Lung (tissue), 12 donors: Measurements from ENCODE around the gene ZBTB44. TPM values are rescaled to one million over a fixed set of nuclear protein-coding genes. Genes with fewer than 3 reads are reported as not detected.

Experiments
- ATAC-seq: fragments of 200-7000 bp; cut with Tn5 transposase; one replicate; pipeline ENCODE4 v1.9.1; 2020; ENCODE audit warnings: moderate number of reproducible peaks; ENCODE audit not compliant: insufficient read depth, low FRiP score
- DNase-seq, 3 donors: peaks; one replicate each; pipeline ENCODE4 v3.0.0-alpha.2; 2013 to 2017
- H3K27ac ChIP-seq, 2 donors: one replicate each; pipeline ENCODE4 v1.5.1; 2013; ENCODE audit warnings: mild to moderate bottlenecking in 2 of 2, moderate library complexity in 2 of 2, control low read depth in 1 of 2, inconsistent platforms in 1 of 2, low read depth in 1 of 2, low read length in 1 of 2
- H3K27me3 ChIP-seq, 3 donors: one replicate each; pipeline ENCODE4 v1.5.1; 2013; ENCODE audit warnings: low read length in 2 of 3; ENCODE audit not compliant: control insufficient read depth in 3 of 3, insufficient read depth in 3 of 3
- H3K36me3 ChIP-seq, 4 donors: one replicate each; pipeline ENCODE4 v1.5.1; 2013; ENCODE audit warnings: low read length in 4 of 4, mild to moderate bottlenecking in 1 of 4, moderate library complexity in 1 of 4; ENCODE audit not compliant: control insufficient read depth in 4 of 4, insufficient read depth in 4 of 4
- H3K4me1 ChIP-seq, 5 donors: one replicate each; pipeline ENCODE4 v1.5.1; 2013; ENCODE audit warnings: low read length in 5 of 5, mild to moderate bottlenecking in 2 of 5, moderate library complexity in 1 of 5; ENCODE audit not compliant: control insufficient read depth in 5 of 5, insufficient read depth in 5 of 5
- H3K4me3 ChIP-seq: one replicate; pipeline ENCODE4 v1.5.1; 2013; ENCODE audit warnings: mild to moderate bottlenecking, control low read depth, moderate library complexity
- H3K9ac ChIP-seq, 2 donors: one replicate each; pipeline ENCODE4 v1.5.1; 2013; ENCODE audit warnings: low read length in 2 of 2, control low read depth in 1 of 2; ENCODE audit not compliant: insufficient read depth in 1 of 2
- H3K9me3 ChIP-seq, 4 donors: one replicate each; pipeline ENCODE4 v1.5.1; 2013; ENCODE audit warnings: low read length in 3 of 4, mild to moderate bottlenecking in 1 of 4, moderate library complexity in 1 of 4; ENCODE audit not compliant: control insufficient read depth in 4 of 4, insufficient read depth in 3 of 4
- WGBS, 2 donors: extraction: QIAGEN DNeasy Blood & Tissue Kit; methylation state at CpG; one replicate each; pipeline ENCODE4 v1.1.7; 2013; 5-methylcytosine and 5-hydroxymethylcytosine counted together
- polyA plus RNA-seq, 2 donors: library from polyadenylated mRNA; stranded (reverse); fragments of 200-250 nt; gene quantifications; one replicate each; pipeline ENCODE4 v1.2.1, GENCODE V29; 2013
- total RNA-seq, 2 donors: library from RNA; depleted of rRNA in 1 of 2; stranded (reverse); fragments of >200 nt in 1 of 2; gene quantifications; one replicate each; pipeline ENCODE4 v1.2.1, GENCODE V29; 2014 to 2021
- TF ChIP-seq, protein P1 (sequence below): IDR thresholded peaks from 2 replicates; pipeline ENCODE4 v1.5.1; 2012; ENCODE audit warnings: mild to moderate bottlenecking; ENCODE audit errors: control extremely low read depth, extremely low read depth
- donor health status: control.
- donor health status: control.
- donor health status: Bipolar disorder and iron deficiency.
- donor health status: healthy.
- donor health status: DM: yes; HTN: yes; CAD: no.

ZBTB44 gene
- total and polyA plus RNA-seq, 4 donors: 8.6 to 72.7 (median 20.8) TPM

DNA sequence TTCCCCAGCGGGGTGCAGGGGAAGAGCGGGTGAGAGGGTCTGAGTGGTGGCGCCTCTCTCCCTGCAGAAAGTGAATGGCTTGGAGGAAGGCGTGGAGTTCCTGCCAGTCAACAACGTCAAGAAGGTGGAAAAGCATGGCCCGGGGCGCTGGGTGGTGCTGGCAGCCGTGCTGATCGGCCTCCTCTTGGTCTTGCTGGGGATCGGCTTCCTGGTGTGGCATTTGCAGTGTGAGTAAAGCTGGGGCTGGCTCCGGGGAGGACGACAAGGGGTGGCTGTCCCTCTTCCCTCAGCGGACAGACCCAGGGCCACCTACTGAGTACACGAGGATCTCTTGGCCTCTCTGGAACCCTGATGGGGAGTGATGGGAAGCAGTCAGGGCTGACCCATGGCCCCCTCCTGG, 126.7 kb downstream of the ZBTB44 start:
- ATAC-seq (no peak), DNase-seq (no peak)
- H3K4me1 ChIP-seq: peaks cover 0 to 3% (median 0%) of the 10 kb centered on the region in 5 donors
- TF ChIP-seq, protein P1, sequence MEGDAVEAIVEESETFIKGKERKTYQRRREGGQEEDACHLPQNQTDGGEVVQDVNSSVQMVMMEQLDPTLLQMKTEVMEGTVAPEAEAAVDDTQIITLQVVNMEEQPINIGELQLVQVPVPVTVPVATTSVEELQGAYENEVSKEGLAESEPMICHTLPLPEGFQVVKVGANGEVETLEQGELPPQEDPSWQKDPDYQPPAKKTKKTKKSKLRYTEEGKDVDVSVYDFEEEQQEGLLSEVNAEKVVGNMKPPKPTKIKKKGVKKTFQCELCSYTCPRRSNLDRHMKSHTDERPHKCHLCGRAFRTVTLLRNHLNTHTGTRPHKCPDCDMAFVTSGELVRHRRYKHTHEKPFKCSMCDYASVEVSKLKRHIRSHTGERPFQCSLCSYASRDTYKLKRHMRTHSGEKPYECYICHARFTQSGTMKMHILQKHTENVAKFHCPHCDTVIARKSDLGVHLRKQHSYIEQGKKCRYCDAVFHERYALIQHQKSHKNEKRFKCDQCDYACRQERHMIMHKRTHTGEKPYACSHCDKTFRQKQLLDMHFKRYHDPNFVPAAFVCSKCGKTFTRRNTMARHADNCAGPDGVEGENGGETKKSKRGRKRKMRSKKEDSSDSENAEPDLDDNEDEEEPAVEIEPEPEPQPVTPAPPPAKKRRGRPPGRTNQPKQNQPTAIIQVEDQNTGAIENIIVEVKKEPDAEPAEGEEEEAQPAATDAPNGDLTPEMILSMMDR: no peak
- H3K27ac ChIP-seq: no peak overlapping the region
- peaks cover 0 to 3% (median 0%) of the 10 kb centered on the region in 4 donors for H3K36me3 ChIP-seq
- WGBS, 2 donors: 86 to 94% methylated on average over 14 of the region's 14 CpGs
- H3K9ac ChIP-seq: no peak overlapping the region
- no peaks in the 10 kb centered on the region for H3K27me3 ChIP-seq
- peaks cover 0 to 1% (median 0%) of the 10 kb centered on the region in 4 donors for H3K9me3 ChIP-seq
- H3K4me3 ChIP-seq: no peak overlapping the region

DNA sequence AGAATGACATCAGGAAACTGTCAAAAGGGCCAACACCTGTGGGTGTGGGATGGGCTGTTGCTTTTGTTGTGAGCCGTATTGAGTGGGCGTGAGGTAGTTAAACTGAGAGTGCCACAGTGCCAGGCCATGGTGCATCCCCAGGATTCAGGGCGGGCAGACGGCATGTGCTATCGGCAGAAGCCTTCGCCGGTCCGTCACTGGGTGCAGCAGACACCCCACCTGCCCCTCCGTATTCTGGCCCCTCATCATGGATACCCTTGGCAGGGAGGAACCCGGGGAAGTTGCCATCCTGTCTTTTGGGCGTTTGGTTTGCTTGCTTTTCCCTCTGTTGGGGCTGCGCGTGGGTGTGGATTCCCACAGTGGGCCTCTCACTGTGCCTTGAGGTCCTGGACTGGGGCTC, 127.6 kb downstream of the ZBTB44 start:
- Histone ChIP-seq H3K9ac (no peak overlapping the region), H3K36me3 (peaks cover 0 to 3% (median 0%) of the 10 kb centered on the region in 4 donors), H3K4me1 (peaks cover 0 to 3% (median 0%) of the 10 kb centered on the region in 5 donors), H3K27me3 (no peaks in the 10 kb centered on the region), H3K27ac (no peak overlapping the region), H3K4me3 (no peak overlapping the region), H3K9me3 (peaks cover 0 to 1% (median 0%) of the 10 kb centered on the region in 4 donors)
- DNase-seq: no peak
- TF ChIP-seq, protein P1: no peak
- 96% methylated on average over 13 of the region's 13 CpGs for WGBS, 2 donors
- ATAC-seq: no peak

DNA sequence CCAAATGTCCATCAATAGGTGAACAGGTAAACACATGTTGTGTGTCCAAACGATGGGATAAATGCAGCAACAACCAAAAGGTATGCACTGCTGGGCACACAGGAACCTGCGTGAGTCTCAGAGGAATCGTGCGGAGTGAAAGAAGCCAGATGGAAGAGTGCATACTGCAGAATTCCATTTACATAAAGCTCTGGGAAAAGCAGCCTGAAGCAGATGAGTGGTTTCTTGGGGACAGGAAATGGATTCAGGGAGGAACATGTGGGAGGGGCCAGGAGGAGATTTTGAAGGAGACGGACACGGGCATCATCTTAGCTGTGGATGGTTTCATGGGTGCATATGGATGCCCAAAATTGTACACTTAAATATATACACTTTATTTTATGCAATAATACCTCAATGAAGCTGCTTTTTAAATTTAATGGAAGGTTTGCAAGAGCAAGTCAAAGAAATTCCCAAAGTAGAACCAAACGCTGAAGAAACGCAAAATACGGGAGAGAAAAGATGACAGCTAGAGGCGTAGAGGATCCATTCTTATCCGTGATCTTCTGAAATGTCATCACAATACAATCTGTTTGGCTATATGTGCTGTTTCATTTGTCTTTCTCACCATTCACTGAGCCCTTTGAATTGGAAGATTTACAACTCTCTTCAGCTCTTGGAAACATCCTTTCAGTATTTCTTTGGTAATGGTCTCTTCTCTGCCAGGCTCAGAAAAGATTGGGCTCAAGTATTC, 130.7 kb downstream of the ZBTB44 start:
- WGBS, 2 donors: 77 to 88% methylated on average over 11 of the region's 11 CpGs
- Histone ChIP-seq H3K9me3 (no peaks in the 10 kb centered on the region), H3K27me3 (no peaks in the 10 kb centered on the region), H3K27ac (no peak overlapping the region), H3K36me3 (no peaks in the 10 kb centered on the region), H3K9ac (no peak overlapping the region), H3K4me1 (peaks cover 3 to 19% (median 7%) of the 10 kb centered on the region in 5 donors), H3K4me3 (no peak overlapping the region)
- peak in 1 of 3 donors; percentile 29 for DNase-seq
- TF ChIP-seq, protein P1: no peak
- ATAC-seq: no peak
